Neuronal stem cell (in vitro differentiated cells): ENCODE measurements around the gene MRM2.

Experiments
- DNase-seq: peaks from one replicate; pipeline ENCODE4 v3.0.0-alpha.2; 2013; ENCODE audit warnings: low spot score
- H2AFZ ChIP-seq: one replicate; pipeline ENCODE4 v1.6.1; 2013; ENCODE audit warnings: mild to moderate bottlenecking, low read length, inconsistent platforms
- H2AK5ac ChIP-seq: 2 replicates; pipeline ENCODE4 v1.6.1; 2013; ENCODE audit warnings: low read depth, mild to moderate bottlenecking, inconsistent platforms, low read length, moderate library complexity, mixed read lengths
- H2BK120ac ChIP-seq: 2 replicates; pipeline ENCODE4 v1.6.1; 2013; ENCODE audit warnings: low read depth, mild to moderate bottlenecking, inconsistent platforms, low read length, moderate library complexity, mixed read lengths
- H2BK12ac ChIP-seq: one replicate; pipeline ENCODE4 v1.6.1; 2013; ENCODE audit warnings: low read length, inconsistent platforms
- H2BK15ac ChIP-seq: 2 replicates; pipeline ENCODE4 v1.6.1; 2013; ENCODE audit warnings: mild to moderate bottlenecking, low read length, inconsistent platforms, mixed read lengths
- H2BK5ac ChIP-seq: one replicate; pipeline ENCODE4 v1.6.1; 2013; ENCODE audit warnings: inconsistent platforms, mild to moderate bottlenecking, low read length, moderate library complexity
- H3K14ac ChIP-seq: one replicate; pipeline ENCODE4 v1.6.1; 2013; ENCODE audit warnings: low read length, inconsistent platforms
- H3K18ac ChIP-seq: 2 replicates; pipeline ENCODE4 v1.6.1; 2013; ENCODE audit warnings: low read length, inconsistent platforms
- H3K23ac ChIP-seq: 2 replicates; pipeline ENCODE4 v1.6.1; 2013; ENCODE audit warnings: low read depth, mild to moderate bottlenecking, mixed read lengths, low read length, inconsistent platforms; ENCODE audit not compliant: poor library complexity
- H3K27ac ChIP-seq: replicated peaks from 3 replicates; pipeline ENCODE4 v1.5.1; 2013; ENCODE audit warnings: low read length, inconsistent platforms
- H3K27me3 ChIP-seq, 3 experiments: 2 replicates each; pipeline ENCODE4 v1.6.1; 2013; ENCODE audit warnings: low read length in 3 of 3, mild to moderate bottlenecking in 2 of 3, inconsistent platforms in 1 of 3, low read depth in 1 of 3, mixed read lengths in 1 of 3, moderate library complexity in 1 of 3; ENCODE audit not compliant: control insufficient read depth in 3 of 3, insufficient read depth in 3 of 3
- H3K36me3 ChIP-seq, 2 donors: replicated peaks in 1 of 2; 2 replicates each; pipeline ENCODE4 v1.6.1; 2013; ENCODE audit warnings: low read length in 2 of 2; ENCODE audit not compliant: control insufficient read depth in 2 of 2, insufficient read depth in 2 of 2
- H3K4ac ChIP-seq: 2 replicates; pipeline ENCODE4 v1.6.1; 2013; ENCODE audit warnings: inconsistent platforms, mild to moderate bottlenecking, low read length, moderate library complexity
- H3K4me1 ChIP-seq, 2 donors: 1 replicate in 1 of 2; 2 replicates in 1 of 2; pipeline ENCODE4 v1.6.1; 2013; ENCODE audit warnings: low read length in 2 of 2, low read depth in 1 of 2; ENCODE audit not compliant: control insufficient read depth in 2 of 2, insufficient read depth in 1 of 2
- H3K4me2 ChIP-seq: one replicate; pipeline ENCODE4 v1.6.1; 2013; ENCODE audit warnings: mild to moderate bottlenecking, low read length, inconsistent platforms; ENCODE audit not compliant: insufficient read depth, poor library complexity, severe bottlenecking
- H3K4me3 ChIP-seq, 2 donors: 2 replicates each; pipeline ENCODE4 v1.5.1; 2013; ENCODE audit warnings: low read length in 2 of 2, mild to moderate bottlenecking in 2 of 2, inconsistent platforms in 1 of 2, moderate library complexity in 1 of 2
- H3K79me1 ChIP-seq: one replicate; pipeline ENCODE4 v1.6.1; 2013; ENCODE audit warnings: low read depth, mild to moderate bottlenecking, inconsistent platforms, low read length, moderate library complexity
- H3K9ac ChIP-seq: one replicate; pipeline ENCODE4 v1.6.1; 2013; ENCODE audit warnings: mild to moderate bottlenecking, low read depth, low read length, inconsistent platforms; ENCODE audit not compliant: poor library complexity
- H3K9me3 ChIP-seq, 2 donors: replicated peaks in 1 of 2; 2 replicates each; pipeline versions ENCODE3 to v1.6.1; 2013; ENCODE audit warnings: low read length in 2 of 2, mild to moderate bottlenecking in 2 of 2, inconsistent platforms in 1 of 2, low read depth in 1 of 2, mixed read lengths in 1 of 2, moderate library complexity in 1 of 2; ENCODE audit not compliant: control insufficient read depth in 2 of 2, insufficient read depth in 1 of 2
- H4K8ac ChIP-seq: one replicate; pipeline ENCODE4 v1.6.1; 2013; ENCODE audit warnings: low read depth, mild to moderate bottlenecking, inconsistent platforms, low read length, moderate library complexity
- H4K91ac ChIP-seq: one replicate; pipeline ENCODE4 v1.6.1; 2013; ENCODE audit warnings: low read length, low read depth, mild to moderate bottlenecking, inconsistent platforms; ENCODE audit not compliant: poor library complexity
- WGBS, 2 donors: extraction: QIAGEN DNeasy Blood & Tissue Kit; methylation state at CpG; one replicate each; pipeline ENCODE4 v1.1.7; 2013; ENCODE audit warnings: missing lambda C conversion rate in 2 of 2, mixed read lengths in 1 of 2; ENCODE audit not compliant: insufficient read length in 2 of 2, insufficient replicate concordance in 1 of 2; ENCODE audit errors: extremely low coverage in 2 of 2; 5-methylcytosine and 5-hydroxymethylcytosine counted together

MRM2 gene

GRCh38 chr7:2244404-2244995 lies 2.5 kb upstream of the MRM2 start:
- H3K4me3 ChIP-seq: no peak overlapping the region
- H2BK5ac ChIP-seq: peak overlapping the region; percentile 8
- no peak overlapping the region for H4K8ac ChIP-seq
- H3K23ac ChIP-seq: no peak overlapping the region
- H3K9me3 ChIP-seq: no peaks in the 10 kb centered on the region
- no CpG with 5 or more reads among the region's 25 CpGs for WGBS, 2 donors
- no peak overlapping the region for H2BK15ac ChIP-seq
- DNase-seq: no peak
- H3K36me3 ChIP-seq: peaks cover 7 to 22% of the 10 kb centered on the region in 2 donors
- no peak overlapping the region for H2AFZ ChIP-seq
- H3K14ac ChIP-seq: peak overlapping the region; percentile 17
- no peaks in the 10 kb centered on the region for H3K27me3 ChIP-seq
- H2BK120ac ChIP-seq: no peak overlapping the region
- no peak overlapping the region for H3K18ac ChIP-seq
- H3K4ac ChIP-seq: no peak overlapping the region
- H3K27ac ChIP-seq: no peak overlapping the region
- peaks cover 0 to 8% of the 10 kb centered on the region in 2 donors for H3K4me1 ChIP-seq
- peak overlapping the region; percentile 50 for H2AK5ac ChIP-seq
- peaks cover 11% of the 10 kb centered on the region for H3K79me1 ChIP-seq
- H4K91ac ChIP-seq: no peak overlapping the region
- no peak overlapping the region for H3K4me2 ChIP-seq
- H3K9ac ChIP-seq: peak overlapping the region; percentile 68
- no peak overlapping the region for H2BK12ac ChIP-seq

DNA sequence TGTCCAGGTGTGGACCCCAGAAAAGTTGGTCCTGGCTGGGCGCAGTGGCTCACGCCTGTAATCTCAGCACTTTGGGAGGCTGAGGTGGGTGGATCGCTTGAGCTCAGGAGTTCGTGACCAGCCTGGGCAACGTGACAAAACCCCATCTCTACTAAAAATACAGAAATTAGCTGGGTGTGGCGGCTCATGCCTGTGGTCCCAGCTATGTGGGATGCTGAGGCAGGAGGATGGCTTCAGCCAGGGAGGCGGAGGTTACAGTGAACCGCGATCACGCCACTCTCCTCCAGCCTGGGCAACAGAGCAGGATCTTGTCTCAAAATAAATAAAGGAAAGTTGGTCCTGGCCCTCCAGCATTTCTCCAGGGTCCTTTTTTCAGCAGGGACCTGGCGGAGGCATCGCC lies 1.5 kb upstream of the MRM2 start:
- Histone ChIP-seq H3K14ac (no peak overlapping the region), H3K4me1 (peaks cover 0 to 8% of the 10 kb centered on the region in 2 donors), H3K4ac (no peak overlapping the region), H3K9ac (no peak overlapping the region), H2BK12ac (no peak overlapping the region), H2AFZ (no peak overlapping the region), H3K9me3 (no peaks in the 10 kb centered on the region), H3K27me3 (no peaks in the 10 kb centered on the region), H3K18ac (no peak overlapping the region), H2BK15ac (no peak overlapping the region), H2BK5ac (no peak overlapping the region), H2BK120ac (no peak overlapping the region), H3K27ac (no peak overlapping the region), H4K8ac (no peak overlapping the region), H3K4me3 (peak overlapping the region in 1 of 2 donors; percentile 88), H3K23ac (no peak overlapping the region), H4K91ac (no peak overlapping the region), H3K4me2 (peak overlapping the region; percentile 92), H2AK5ac (no peak overlapping the region), H3K36me3 (peaks cover 13 to 31% of the 10 kb centered on the region in 2 donors), H3K79me1 (peaks cover 11% of the 10 kb centered on the region)
- DNase-seq: no peak
- no CpG with 5 or more reads among the region's 12 CpGs for WGBS, 2 donors

GRCh38 chr7:2242541-2243429 lies 780 bp upstream of the MRM2 start:
- Histone ChIP-seq H3K23ac (peak overlapping the region; percentile 39), H4K8ac (no peak overlapping the region), H2BK12ac (no peak overlapping the region), H3K9ac (peak overlapping the region; percentile 83), H3K9me3 (no peaks in the 10 kb centered on the region), H3K18ac (no peak overlapping the region), H3K27me3 (no peaks in the 10 kb centered on the region), H2BK120ac (no peak overlapping the region), H2BK15ac (no peak overlapping the region), H3K14ac (no peak overlapping the region), H3K4me2 (peak overlapping the region; percentile 92), H2AFZ (peak overlapping the region; percentile 99), H3K36me3 (peaks cover 19 to 38% of the 10 kb centered on the region in 2 donors), H2AK5ac (peak overlapping the region; percentile 86), H2BK5ac (no peak overlapping the region), H3K4me1 (peaks cover 0 to 8% of the 10 kb centered on the region in 2 donors), H3K79me1 (peaks cover 11% of the 10 kb centered on the region), H3K4ac (no peak overlapping the region), H3K4me3 (peak overlapping the region; percentile 88 to 98), H4K91ac (no peak overlapping the region), H3K27ac (no peak overlapping the region)
- no CpG with 5 or more reads among the region's 21 CpGs for WGBS, 2 donors
- no peak for DNase-seq

GRCh38 chr7:2239242-2239641 lies 2.8 kb downstream of the MRM2 start:
- Histone ChIP-seq H2AFZ (no peak overlapping the region), H3K4me1 (peaks cover 0 to 5% of the 10 kb centered on the region in 2 donors), H3K4me2 (no peak overlapping the region), H3K4me3 (peak overlapping the region in 1 of 2 donors; percentile 49), H3K27ac (no peak overlapping the region), H3K18ac (no peak overlapping the region), H3K14ac (no peak overlapping the region), H2BK12ac (no peak overlapping the region), H2AK5ac (no peak overlapping the region), H2BK120ac (no peak overlapping the region), H4K91ac (no peak overlapping the region), H2BK15ac (no peak overlapping the region), H3K4ac (no peak overlapping the region), H4K8ac (no peak overlapping the region), H3K23ac (no peak overlapping the region), H2BK5ac (no peak overlapping the region), H3K27me3 (no peaks in the 10 kb centered on the region), H3K36me3 (peaks cover 37 to 63% of the 10 kb centered on the region in 2 donors), H3K79me1 (peaks cover 4% of the 10 kb centered on the region), H3K9me3 (no peaks in the 10 kb centered on the region), H3K9ac (no peak overlapping the region)
- DNase-seq: no peak
- WGBS, 2 donors: no CpG with 5 or more reads among the region's 17 CpGs
